Left forelimb (tissue), 1 donor: ENCODE data around the gene OR3A2.
"Not testable (repeated sequence)": the region's sequence is repeated elsewhere in the genome, so short reads cannot be mapped to it uniquely, and the experiment has no call there.

ENCODE experiments used
- DNase-seq: peaks from one replicate; pipeline ENCODE4 v3.0.0-alpha.2; 2018; ENCODE audit warnings: low spot score

Gene OR3A2

DNA sequence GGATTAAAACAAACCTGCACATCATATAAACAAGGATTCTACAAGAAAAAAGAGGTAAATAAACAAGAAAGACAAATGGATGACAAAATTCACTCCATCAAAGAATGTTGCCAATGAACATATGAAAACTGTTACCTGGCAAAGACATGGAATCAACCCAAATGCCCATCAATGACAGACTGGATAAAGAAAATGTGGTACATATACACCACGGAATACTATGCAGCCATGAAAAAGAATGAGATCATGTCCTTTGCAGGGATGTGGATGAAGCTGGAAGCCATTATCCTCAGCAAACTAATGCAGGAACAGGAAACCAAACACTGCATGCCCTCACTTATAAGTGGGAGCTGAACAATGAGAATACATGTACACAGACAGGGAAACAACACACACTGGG lies 92.6 kb downstream of the OR3A2 start:
- DNase-seq = not testable (repeated sequence)

DNA sequence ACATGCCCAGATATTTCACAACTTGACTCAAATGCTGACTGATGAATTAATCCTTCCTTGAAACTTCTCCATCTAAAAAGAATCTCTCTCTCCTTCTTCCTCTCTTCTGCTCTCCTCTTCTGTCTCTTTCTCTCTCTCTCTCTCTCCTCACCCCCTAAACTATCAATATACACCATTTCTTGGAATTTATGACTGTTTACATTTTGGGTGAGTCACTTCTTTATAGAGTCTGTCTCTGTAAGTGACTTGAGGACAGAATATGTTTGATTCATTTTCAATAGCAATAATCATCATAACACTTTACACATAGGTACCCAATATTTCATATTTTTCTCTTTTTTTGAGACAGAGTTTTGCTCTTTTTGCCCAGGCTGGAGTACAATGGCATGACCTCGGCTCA lies 103.2 kb downstream of the OR3A2 start:
- no peak for DNase-seq

DNA sequence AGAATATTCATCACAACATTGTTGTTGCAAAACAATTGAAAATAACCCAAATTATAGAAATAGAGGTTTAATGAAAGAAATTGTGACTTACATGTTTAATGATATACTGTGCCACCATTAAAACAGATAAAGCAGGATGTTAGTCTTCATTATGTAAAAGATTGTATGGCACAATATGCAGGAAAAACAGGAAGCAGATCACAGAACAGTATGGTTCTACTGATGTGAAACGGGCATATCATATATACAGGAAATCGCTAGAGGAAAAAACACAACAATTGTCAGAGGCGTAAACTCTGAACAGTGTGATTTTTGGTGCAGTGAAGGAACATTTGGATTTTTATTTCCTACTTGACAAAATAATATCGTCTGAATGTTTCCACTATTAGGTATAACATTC lies 110.0 kb downstream of the OR3A2 start:
- no peak for DNase-seq

DNA sequence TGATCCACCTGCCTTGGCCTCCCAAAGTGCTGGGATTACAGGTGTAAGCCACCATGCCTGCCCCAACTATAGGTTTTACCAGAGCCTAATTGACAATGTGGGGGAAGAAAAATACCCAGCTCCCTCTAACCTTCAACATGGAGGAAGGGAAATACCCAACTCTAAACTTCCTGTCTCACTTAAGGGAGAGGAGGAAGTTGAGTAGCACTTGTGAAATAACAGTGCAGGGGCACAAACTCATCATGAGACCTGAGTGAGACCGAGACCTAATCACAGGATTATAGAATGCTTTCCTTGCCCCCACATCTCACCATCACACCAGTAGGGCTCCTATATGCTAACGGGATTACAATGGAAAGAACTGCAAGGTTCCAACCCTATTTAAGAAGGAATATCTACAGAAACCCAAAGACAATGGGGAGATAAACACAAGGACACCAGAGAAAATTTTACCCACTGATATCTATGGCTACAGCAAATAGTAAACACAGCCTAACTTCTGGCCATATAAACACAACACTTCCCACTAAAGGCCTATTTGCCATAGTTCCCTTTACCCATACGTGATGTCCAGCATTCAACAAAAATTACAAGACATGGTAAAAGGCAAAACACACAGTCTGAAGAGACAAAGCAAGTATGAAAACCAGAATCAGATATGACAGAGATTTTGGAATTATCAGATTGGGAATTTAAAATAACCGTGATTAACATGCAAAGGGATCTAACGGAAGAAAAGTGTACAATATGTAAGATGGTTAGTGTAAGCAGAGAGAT lies 114.8 kb downstream of the OR3A2 start:
- DNase-seq = no peak

DNA sequence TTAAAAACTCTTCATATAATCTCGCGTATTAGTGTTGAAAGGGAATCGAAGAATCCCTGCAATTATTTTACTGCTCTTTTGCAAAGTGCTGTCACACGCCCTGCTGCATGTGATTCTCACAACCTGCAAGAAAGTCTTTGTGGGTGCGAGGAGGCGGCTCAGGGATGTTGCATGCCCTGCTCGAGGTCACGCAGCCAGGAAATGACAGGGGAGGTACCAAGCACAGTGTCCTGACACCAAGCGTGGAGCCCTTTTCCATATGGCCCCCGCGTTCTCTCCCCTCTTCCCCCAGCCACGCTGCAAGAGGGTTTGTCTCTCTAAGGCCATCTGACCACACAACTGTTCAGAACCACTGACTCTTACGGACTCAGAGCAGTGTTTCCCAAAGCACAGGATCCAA lies 125.5 kb downstream of the OR3A2 start:
- no peak for DNase-seq

DNA sequence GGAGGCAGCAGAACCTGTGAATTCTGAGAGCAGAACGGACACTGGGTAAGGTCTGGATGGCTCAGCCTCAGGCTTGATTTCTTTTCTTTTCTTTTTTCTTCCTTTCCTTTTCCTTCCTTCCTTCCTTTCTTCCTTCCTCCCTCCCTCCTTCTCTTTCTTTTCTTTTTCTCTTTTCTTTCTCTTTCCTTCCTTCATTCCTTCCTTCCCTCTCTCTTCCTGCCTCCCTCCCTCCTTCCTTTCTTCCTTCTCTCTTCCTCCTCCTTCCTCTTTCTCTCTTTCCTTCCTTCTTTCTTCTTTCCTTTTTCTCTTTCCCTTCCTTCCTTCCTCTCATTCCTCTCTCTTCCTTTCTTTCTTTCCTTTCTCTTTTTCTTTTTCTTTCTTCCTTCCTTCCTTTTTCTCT lies 125.9 kb downstream of the OR3A2 start:
- DNase-seq = no peak

DNA sequence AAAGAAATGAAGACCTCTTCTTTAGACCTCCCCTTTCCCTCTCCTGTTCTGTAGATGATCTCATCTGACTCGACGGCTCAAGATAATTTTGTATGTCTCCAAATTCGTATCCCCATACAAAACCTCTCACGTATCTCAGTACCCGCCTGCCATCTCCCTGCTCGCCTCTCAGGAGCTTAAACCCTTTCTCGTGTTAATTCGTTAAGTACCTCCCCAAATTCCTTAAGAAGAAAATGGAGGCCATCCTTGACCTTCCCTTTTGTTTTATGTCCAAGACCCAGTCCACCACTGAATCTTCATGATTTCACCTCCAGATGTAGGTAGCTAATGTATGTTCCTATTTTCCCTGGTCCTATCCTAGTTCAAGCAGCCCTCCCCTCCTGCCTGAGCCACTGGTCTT lies 129.5 kb downstream of the OR3A2 start:
- no peak for DNase-seq

DNA sequence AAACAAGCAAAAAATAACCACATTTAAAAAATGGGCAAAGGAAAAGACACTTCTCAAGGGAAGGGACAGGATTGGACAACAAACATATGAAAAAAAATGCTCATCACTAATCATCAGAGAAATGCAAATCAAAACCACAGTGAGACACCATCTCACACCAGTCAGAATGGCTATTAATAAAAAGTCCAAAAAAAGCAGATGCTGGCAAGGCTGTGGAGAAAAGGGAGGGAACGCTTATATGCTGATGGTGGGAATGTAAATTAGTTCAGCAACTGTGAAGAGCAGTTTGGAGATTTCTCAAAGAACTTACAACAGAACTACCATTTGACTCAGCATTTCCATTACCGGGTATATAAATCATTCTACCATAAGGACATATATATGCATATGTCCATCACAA lies 137.1 kb downstream of the OR3A2 start:
- not testable (repeated sequence) for DNase-seq

DNA sequence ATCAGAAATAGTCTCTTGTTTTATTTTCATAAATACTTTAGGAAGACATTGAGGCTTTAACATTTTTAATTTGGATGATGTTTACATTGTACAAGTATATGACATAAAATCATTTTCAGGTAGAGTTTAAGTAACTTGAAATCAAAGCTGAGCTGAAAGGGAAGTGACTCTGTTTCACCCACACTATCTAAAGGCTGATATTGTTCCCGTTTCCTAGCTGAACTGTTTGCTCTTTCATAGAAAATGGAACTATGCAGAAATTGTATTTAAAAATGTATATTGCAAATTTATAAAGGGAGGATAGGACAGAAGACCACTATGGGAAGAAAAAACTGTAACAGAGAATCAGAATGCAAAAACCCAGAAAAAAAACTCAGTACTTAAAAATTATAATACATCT lies 141.3 kb downstream of the OR3A2 start:
- DNase-seq = not testable (repeated sequence)

DNA sequence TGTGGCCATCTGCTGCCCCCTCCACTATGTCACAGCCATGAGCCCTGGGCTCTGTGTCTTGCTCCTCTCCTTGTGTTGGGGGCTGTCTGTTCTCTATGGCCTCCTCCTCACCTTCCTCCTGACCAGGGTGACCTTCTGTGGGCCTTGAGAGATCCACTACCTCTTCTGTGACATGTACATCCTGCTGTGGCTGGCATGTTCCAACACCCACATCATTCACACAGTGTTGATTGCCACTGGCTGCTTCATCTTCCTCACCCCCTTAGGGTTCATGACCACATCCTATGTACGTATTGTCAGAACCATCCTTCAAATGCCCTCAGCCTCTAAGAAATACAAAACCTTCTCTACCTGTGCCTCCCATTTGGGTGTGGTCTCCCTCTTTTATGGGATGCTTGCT lies 145.1 kb downstream of the OR3A2 start:
- not testable (repeated sequence) for DNase-seq

DNA sequence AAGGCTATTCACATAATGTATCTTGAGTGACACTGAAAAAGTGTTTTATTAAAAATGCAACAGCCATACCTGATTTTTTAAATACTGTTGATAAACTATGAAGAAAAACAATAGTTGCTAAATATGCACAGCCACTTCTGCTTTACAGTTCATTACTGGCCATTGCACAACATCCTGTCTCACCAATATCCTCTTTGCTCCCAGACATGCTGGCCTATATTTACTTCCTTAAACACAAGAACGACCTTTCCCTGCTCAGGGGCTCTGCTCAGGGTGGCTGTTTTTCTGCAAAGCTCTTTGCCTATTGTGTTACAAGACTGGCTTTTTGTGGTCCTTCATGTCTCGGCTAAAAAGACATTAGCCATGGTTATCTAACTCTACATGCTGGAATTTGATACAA lies 147.4 kb downstream of the OR3A2 start:
- not testable (repeated sequence) for DNase-seq

DNA sequence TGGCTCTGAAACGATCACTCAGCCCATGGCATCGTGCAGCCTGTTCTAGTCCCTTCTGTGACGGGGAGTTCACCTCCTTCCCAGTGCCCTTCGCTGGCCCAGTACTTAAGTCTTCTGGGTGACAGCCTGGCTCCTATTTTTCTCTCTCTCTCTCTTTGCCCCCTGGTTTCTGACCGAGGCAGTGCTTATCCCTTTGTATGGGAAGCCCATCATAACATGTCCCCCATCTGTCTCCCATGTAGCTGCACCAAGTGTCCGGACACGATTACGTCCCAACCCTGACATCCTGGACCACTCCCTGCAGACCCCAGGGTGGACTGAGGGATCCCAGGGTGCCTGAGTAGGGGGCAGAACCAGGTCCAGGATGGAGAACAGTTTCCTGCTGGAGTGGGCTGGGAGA lies 153.8 kb downstream of the OR3A2 start:
- DNase-seq = not testable (repeated sequence)
